ENCODE data around the gene CCDC9.
"Not testable (repeated sequence)": the region's sequence is repeated elsewhere in the genome, so short reads cannot be mapped to it uniquely, and the experiment has no call there.

The CCDC9 gene

GRCh38 chr19:47232422-47233211, 23.7 kb upstream of the CCDC9 start:
- no peak for DNase-seq

GRCh38 chr19:47236072-47236675, 20.2 kb upstream of the CCDC9 start:
- DNase-seq, result no peak

DNA sequence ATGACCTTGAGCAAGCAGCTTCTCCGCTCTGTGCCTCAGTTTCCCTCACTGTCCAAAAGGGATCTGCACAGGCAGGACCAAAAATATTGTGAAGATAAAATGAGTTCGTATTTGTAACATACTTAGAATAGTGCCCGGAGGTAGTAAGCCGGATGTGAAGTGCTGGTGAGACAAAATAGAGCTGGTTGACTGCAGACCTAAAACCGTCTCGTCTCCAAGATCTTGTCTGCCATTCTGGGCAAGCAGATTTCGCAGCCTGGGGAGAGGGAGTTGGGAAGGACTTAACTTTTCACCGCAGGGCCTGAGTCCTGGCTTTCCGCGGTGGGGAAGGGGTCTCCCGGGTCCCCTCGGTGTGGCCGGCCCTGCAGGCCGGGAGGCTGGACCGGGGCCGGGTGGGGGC, 17.2 kb upstream of the CCDC9 start:
- no peak for DNase-seq

DNA sequence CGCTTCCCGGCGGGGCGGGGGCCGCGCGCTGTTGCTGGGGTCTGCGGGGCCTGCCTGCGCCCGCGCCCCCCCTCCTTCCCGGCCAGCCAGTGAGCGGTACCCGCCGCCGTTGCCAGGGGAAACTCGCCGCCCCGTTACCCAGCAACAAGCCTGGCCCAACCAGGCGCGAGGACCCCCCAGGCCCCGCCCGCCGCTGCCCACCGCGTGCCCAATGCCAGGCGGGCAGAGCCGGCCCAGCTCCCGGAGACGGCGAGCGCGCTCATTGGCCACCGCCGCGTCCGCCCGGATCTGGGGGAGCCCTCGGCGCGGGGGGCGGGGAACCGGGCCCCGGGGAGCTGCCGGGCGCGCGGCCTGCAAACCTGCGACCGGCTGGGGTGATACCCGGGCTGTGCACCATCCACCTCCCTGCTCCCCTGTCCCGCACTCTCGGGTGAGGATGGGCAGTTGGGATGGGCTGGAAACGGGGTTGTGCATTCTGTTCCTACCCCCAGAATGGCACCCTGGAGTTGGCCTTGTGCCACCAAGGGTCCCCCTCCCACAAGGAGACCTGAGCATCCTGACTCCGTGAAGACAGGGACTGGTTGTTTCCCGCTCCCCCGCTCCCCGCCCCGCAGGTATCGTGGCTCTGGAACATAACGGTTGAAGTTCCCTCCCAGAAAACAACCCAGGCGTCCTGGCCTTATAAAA, 16.6 kb upstream of the CCDC9 start:
- peak; percentile 82 for DNase-seq

- no peak for DNase-seq
Measured at GRCh38 chr19:47240556-47240955, 15.8 kb upstream of the CCDC9 start.

- peak; percentile 81 for DNase-seq
Measured at GRCh38 chr19:47240996-47241918, 15.1 kb upstream of the CCDC9 start.

GRCh38 chr19:47241919-47242577, 14.3 kb upstream of the CCDC9 start:
- DNase-seq, result no peak

DNA sequence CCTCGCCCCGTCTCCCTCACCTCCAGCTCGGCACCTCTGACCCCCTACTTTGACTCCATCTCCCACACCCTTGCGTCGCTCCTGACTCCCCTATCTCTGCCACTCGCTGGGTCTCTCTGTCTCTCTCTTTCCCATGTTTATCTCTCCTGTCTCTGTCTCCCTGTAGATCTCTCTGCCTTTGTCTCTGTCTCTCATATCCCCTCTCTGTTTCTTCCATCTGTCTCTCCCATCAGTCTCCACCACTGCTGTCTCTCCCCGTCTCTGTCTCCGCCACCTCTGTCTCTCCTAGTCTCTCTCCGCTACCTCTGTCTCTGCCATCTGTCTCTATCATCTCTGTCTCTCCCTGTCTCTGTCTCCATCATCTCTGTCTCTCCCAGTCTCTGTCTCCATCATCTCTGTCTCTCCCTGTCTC, 13.0 kb upstream of the CCDC9 start:
- DNase-seq, result no peak

DNA sequence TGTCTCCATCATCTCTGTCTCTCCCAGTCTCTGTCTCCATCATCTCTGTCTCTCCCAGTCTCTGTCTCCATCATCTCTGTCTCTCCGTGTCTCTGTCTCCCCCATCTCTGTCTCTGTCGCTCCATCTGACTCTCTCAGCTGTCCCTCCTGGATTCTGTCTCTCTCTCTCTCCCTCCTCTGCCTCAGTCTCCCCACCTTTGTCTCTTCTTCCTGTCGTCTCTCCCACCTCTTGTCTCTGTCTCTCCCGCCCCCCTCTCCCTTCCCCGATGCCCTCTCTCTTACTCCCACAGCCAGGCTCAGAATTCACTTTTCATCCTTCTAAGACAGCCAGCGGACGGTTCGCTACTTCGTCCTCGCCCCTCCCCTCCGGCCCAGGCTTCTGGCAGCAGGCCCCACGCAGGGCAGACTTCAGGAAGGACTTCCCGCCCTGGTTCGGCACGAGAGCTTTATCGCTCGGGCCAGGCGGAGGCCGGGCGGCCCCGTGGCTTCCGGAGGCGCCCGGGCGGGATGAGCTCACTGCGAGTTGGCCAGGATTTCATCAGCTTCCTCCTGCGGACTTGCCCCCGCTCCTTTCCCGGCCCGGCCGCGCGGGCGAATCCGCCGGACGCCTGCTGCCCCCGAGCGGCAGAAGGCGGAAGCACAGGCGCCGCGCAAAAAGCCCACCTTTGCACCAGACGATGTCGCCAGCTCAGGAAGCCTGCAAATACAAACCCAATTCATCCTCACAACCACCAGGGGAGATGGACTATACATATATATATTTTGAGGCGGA, 12.4 kb upstream of the CCDC9 start:
- DNase-seq, result peak; percentile 99

- peak; percentile 90 for DNase-seq
Measured at GRCh38 chr19:47247308-47247990, 8.9 kb upstream of the CCDC9 start.

- DNase-seq, result not testable (repeated sequence)
Measured at GRCh38 chr19:47253016-47253415, 3.3 kb upstream of the CCDC9 start.

DNA sequence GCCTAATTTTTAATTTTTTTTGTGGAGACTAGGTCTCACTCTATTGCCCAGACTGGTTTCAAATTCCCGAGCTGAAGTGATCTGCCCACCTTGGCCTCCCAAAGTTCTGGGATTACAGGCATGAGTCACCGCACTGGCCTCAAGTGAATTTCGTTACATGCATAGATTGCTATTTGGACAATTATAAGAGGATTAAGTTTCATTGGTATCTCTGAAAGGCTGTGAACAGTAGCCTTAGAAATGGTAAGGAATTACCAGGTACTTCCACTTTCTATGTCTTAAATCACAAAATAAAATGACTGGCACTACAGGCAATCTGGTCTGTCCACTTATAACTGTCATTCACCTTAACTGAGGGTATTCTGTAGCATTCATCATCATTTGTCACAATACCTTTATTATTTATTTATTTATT, 2.9 kb upstream of the CCDC9 start:
- no peak for DNase-seq

DNA sequence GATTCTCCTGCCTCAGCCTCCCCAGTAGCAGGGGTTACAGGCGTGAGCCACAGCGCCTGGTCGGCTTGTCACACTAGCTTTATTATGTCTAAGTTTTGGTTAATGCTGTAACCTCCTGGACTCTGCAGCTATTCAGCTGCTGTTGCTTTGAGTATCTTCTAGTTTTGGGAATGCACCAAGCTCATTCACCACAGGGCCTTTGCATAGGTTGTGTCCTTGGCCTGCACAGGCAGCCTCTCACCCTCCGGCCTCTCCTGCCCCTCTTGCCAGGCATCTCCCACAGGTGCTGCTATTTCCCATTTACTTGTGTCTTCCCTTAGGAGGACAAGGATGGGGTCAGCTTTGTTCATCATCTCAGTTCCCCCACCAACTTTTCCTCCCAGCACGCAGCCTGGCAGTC, 2.4 kb upstream of the CCDC9 start:
- no peak for DNase-seq

GRCh38 chr19:47256693-47257410, 527 bp downstream of the CCDC9 start:
- peak; percentile 100 for DNase-seq

DNA sequence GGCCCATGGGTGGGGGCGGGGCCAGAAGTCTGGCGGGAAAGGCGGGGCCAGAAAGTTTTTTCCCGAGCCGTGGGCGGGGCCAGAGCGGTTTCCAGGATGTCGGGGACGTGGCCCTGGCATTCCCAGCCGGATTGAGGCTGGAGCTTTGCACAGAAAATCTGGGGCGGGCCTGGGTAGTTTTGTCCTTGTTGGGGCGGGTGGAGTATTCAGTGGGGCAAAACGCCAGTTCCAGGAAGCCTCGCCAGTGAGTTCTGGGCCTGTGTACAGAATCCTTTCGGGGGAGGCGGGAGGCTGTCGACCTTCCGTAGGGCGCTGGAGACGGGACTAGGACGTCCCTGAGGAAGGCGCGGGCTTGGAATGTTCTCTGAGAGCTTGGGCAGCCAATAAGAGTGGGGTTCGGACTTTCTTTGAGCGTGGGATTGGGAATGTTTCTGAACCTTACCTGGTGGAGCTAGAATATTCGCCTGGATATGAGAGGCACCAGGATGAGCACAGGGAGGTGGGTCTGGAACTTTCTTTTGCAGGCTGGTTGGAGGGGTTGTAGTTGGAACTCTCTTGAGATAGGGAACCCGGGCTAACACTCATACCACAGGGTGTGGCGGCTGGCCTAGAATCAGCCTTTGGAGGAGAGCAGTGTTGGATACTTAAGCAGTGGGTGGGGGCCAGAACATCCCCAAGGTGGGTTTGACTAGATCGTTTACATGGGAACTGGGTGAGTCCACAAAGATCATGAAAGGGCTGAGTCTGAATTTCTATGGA, 1.3 kb downstream of the CCDC9 start:
- peak; percentile 56 for DNase-seq

DNA sequence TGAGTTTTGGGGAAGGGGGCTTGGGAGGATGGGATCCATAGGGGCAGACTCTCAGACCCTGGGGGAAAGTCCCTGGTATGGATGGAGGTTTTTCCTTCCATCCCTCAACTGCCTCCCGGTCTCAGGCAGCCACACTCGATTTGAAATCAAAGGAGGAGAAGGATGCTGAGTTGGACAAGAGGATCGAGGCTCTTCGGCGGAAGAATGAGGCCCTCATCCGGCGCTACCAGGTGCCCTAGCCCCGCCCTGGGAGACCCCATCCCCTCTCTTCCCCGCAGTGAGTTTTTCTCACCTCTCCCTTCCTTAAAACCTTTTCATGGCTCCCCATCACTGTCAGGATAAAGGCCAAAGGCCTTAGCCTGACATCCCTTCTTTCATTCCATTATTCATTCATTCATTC, 2.1 kb downstream of the CCDC9 start:
- DNase-seq, result no peak

DNA sequence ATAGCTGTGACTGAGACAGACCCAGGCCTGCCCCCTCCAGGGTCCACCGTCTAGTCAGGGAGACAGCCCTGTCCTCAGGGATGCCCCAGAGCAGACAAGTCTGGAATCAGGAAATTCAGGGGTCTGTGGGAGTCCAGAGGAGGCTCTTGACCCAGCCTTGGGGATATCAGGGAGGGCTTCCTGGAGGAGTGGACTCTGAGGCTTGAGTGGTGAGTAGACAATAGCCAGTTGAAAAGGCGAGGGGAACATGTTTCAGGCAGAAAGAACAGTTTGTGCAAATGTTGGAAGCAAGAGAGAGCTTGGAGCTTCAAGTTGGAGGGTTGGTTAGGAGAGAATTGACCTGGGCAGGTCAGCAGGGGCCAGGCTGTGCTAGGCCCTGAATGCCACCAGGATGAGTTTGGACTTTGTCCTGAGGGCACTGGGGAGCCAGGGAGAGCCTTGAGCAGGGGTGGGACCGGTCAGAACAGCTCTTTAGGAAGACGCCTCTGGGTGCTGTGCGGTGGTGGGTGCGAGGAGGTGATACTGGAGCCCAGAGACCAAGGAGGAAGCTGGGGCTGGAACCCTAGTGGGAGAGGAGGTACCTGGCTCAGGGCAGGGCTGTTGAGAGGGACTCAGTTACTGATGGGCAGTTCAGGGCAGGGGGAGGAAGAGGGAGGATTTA, 2.7 kb downstream of the CCDC9 start:
- DNase-seq, result no peak

- DNase-seq, result no peak
Measured at GRCh38 chr19:47260476-47260875, 4.2 kb downstream of the CCDC9 start.

Measured in hematopoietic multipotent progenitor cell treated with erythropoietin and hydrocortisone succinate and interleukin-3 and kit ligand, for 4 days (in vitro differentiated cells).